Chondrocyte (in vitro differentiated cells): ENCODE data around the gene LILRB2. TPM values are rescaled to one million over a fixed set of nuclear protein-coding genes. Genes with fewer than 3 reads are reported as not detected.
"Not testable (repeated sequence)": the region's sequence is repeated elsewhere in the genome, so short reads cannot be mapped to it uniquely, and the experiment has no call there.

Experiments
- DNase-seq: peaks from one replicate; pipeline ENCODE4 v3.0.0; 2021; ENCODE audit warnings: mixed read lengths, low spot score
- H3K27ac Mint-ChIP-seq: one replicate; pipeline ENCODE4 v1.8.0; 2021; ENCODE audit warnings: mild to moderate bottlenecking, moderate library complexity, mixed read lengths; ENCODE audit not compliant: unreplicated experiment
- H3K27me3 Mint-ChIP-seq: 2 replicates; pipeline ENCODE4 v1.8.0; 2021; ENCODE audit warnings: low read depth, mixed read lengths
- H3K36me3 Mint-ChIP-seq: 2 replicates; pipeline ENCODE4 v1.8.0; 2021; ENCODE audit warnings: low read depth, mixed read lengths
- H3K4me1 Mint-ChIP-seq: 2 replicates; pipeline ENCODE4 v1.8.0; 2021; ENCODE audit warnings: low read depth, mild to moderate bottlenecking, mixed read lengths
- H3K4me3 Mint-ChIP-seq: one replicate; pipeline ENCODE4 v1.8.0; 2021; ENCODE audit warnings: mild to moderate bottlenecking, moderate library complexity, mixed read lengths; ENCODE audit not compliant: unreplicated experiment
- H3K9me3 Mint-ChIP-seq: 2 replicates; pipeline ENCODE4 v1.8.0; 2021; ENCODE audit warnings: low read depth, mixed read lengths
- total RNA-seq: library from RNA; stranded (reverse); gene quantifications from 3 replicates; pipeline ENCODE4 v1.2.1, GENCODE V29; 2021
- TF ChIP-seq, protein P1 (sequence below): fragments of 200-600 bp; sonication (generic); IDR thresholded peaks from 2 replicates; pipeline ENCODE4 v1.5.0; 2021; ENCODE audit warnings: antibody characterized with exemption, mild to moderate bottlenecking, moderate library complexity

LILRB2 gene
- total RNA-seq, 1 donor from 2014 or later = not detected

DNA sequence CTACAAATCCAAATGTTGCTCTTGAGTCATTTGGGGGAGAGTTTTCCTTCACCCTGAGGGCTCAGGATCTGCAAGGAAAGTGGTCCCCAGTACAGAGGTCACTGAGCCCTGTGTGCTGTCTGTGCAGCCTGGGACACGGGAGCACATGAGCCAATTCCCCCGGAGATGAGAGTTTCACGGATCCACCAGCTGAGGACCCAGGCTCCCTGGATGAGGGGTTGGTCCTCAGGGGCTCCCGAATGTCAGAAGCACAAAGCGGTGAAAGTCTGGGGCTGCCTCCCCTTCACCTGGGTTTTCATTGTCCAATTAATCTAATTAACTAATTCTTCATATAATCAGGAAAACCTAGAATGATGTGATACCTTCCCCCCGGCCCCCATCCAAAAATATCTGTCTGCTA is 13.6 kb upstream of the LILRB2 start:
- Mint-ChIP-seq H3K27ac (no peak overlapping the region), H3K4me1 (no peaks in the 10 kb centered on the region), H3K27me3 (peaks cover 7% of the 10 kb centered on the region), H3K36me3 (no peaks in the 10 kb centered on the region), H3K9me3 (peaks cover 14% of the 10 kb centered on the region), H3K4me3 (no peak overlapping the region)
- no peak for DNase-seq
- TF ChIP-seq, protein P1, sequence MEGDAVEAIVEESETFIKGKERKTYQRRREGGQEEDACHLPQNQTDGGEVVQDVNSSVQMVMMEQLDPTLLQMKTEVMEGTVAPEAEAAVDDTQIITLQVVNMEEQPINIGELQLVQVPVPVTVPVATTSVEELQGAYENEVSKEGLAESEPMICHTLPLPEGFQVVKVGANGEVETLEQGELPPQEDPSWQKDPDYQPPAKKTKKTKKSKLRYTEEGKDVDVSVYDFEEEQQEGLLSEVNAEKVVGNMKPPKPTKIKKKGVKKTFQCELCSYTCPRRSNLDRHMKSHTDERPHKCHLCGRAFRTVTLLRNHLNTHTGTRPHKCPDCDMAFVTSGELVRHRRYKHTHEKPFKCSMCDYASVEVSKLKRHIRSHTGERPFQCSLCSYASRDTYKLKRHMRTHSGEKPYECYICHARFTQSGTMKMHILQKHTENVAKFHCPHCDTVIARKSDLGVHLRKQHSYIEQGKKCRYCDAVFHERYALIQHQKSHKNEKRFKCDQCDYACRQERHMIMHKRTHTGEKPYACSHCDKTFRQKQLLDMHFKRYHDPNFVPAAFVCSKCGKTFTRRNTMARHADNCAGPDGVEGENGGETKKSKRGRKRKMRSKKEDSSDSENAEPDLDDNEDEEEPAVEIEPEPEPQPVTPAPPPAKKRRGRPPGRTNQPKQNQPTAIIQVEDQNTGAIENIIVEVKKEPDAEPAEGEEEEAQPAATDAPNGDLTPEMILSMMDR = no peak

DNA sequence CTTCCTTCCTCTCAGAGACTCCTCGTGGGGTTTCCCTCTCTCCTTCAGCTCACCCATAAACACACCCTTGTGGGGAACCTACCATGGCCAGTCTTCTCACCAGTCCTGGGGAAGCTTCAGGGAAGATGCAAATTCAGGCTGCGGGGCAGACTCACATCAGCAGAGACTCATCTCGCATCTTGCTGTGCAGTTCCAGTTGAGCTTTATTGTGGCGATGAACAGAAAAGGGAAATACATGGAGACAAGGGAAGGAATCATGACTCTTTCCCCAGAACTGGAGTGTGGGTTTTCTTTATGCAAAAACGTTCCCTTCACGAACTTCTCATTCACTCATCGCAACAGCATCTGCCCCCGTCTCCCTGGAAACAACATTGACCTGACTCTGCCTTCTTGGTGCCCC is 8.2 kb upstream of the LILRB2 start:
- H3K27me3 Mint-ChIP-seq, H3K27ac Mint-ChIP-seq, DNase-seq, H3K4me3 Mint-ChIP-seq, H3K36me3 Mint-ChIP-seq, H3K4me1 Mint-ChIP-seq: not testable (repeated sequence)
- H3K9me3 Mint-ChIP-seq = peaks cover 11% of the 10 kb centered on the region

DNA sequence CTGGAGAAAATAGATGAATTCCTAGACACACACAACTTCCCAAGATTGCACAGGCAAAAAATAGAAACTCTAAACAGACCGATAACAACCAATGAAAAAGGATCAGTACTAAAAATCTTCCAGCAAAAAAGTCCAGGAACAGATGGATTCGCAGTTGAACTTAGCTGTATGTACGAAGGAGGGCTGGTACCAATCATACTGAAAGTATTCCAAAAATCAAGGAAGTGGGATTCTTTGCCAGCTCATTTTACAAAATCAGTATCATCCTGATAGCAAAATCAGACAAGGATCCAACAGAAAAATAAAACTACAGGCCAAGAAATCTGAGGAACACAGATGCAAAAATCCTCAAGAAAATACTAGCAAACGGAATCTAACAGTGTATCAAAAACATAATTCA is 6.5 kb upstream of the LILRB2 start:
- peaks cover 5% of the 10 kb centered on the region for H3K27me3 Mint-ChIP-seq
- H3K27ac Mint-ChIP-seq = no peak overlapping the region
- no peak overlapping the region for H3K4me3 Mint-ChIP-seq
- TF ChIP-seq, protein P1 = no peak
- DNase-seq = no peak
- H3K36me3 Mint-ChIP-seq = no peaks in the 10 kb centered on the region
- H3K9me3 Mint-ChIP-seq = no peaks in the 10 kb centered on the region
- no peaks in the 10 kb centered on the region for H3K4me1 Mint-ChIP-seq

DNA sequence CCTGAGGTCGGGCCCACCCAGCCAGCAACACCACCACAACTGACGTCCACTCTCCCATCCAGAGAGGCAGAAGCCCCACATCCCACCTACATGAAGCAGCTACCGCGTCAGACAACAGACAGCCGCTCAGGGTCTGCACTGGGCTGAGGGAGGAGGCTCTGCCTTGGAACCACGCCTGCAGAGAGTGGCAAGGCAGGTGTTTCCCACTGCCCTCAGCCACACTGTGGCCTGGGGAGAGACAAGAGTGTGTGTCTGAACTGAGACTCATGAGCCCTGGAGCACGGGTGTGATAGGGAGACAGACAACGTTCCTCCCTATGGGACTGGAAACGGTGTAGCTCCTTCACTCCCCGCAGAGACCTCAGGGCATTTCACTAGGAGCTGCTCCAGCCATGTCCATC is 5.4 kb upstream of the LILRB2 start:
- not testable (repeated sequence) for H3K4me3 Mint-ChIP-seq, H3K36me3 Mint-ChIP-seq, H3K4me1 Mint-ChIP-seq, DNase-seq, H3K27me3 Mint-ChIP-seq, H3K27ac Mint-ChIP-seq, H3K9me3 Mint-ChIP-seq

DNA sequence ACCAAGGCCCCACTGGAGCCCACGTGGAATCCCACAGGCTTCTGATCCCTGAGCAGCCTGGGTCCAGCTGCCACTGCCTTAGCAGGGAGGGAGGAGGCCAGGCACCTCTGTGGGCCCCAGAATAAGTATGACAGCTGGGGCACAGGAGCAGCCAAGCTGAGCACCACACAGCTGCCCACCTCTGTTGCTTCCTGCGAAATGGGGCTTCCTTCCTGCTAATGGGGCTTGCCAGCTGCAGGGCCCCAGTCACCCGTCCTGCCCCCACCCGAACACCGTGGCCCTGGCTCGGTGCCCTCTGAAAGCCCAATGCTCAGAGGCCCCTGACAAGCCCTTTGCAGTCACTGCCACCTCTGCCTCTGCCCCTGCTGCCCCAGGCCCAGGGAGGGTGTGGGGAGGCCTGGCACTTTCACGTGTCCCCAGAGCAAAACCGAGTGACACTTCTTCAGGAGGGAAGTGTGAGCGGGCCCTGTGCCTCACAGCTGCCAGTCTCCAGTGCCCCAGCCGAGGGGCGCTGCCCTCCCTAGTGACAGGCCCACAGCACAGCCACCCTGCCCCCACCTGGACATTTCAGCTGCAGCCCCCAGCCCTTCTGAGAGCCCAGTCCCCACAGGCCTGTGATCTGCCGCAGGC is 4.6 kb upstream of the LILRB2 start:
- not testable (repeated sequence) for H3K9me3 Mint-ChIP-seq, H3K4me1 Mint-ChIP-seq, H3K27me3 Mint-ChIP-seq, H3K27ac Mint-ChIP-seq, DNase-seq, H3K4me3 Mint-ChIP-seq, H3K36me3 Mint-ChIP-seq

DNA sequence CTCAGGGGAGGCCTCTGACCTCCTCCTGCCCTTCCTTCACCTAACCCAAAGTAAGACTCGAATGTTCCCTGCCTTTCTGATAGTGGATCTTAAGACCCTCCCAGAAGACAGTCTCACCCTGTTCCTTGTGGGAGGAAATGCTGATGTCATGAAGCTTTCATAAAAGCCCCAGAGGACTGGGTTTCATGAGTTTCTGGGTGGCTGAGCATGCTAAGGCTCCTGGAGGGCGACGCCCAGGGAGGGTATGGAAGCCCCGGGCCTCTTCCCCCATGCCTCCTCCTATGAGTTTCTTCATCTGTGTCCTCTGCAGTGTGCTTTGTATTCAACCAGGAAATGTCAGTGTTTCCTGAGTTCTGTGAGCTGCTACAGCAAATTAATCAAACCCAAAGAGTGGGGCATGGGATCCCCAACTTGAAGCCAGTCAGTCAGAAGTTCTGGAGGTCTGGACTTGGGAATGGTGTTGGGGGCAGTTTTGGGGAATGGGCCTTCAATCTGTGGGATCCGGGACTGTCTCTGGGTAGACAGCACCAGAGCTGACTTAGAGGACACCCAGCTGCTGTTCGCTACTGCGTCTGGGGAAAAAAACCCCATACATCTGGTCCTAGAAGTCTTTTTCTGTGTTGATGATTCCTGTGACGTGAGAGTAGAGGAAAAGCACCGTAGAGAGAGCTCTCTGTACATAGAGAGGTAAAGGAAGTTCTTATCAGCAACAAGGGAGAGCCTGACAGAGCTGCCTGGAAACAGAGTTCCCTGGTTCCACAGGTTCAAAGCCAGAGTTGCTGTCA is 2.0 kb upstream of the LILRB2 start:
- Mint-ChIP-seq H3K9me3 (no peaks in the 10 kb centered on the region), H3K36me3 (no peaks in the 10 kb centered on the region), H3K27me3 (peaks cover 11% of the 10 kb centered on the region), H3K4me1 (no peaks in the 10 kb centered on the region), H3K27ac (no peak overlapping the region), H3K4me3 (no peak overlapping the region)
- DNase-seq = no peak
- TF ChIP-seq, protein P1 = no peak

DNA sequence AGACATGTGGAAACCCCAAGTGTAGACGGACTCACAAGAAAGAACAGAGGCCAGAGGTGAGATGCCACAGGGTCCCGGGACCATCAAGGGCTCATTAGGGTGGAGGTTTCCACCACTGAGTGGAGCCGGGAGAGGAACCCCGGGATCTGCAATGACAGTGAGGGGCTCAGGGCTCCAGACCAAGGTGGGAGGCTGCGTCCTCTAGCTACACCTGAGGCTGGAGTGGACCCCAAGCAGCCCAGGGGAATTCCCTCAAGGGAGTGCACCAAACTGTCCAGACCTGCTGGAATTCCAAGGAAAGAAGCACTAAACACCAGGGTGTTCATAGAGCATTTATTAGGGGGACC is 792 bp upstream of the LILRB2 start:
- not testable (repeated sequence) for DNase-seq, H3K36me3 Mint-ChIP-seq, H3K9me3 Mint-ChIP-seq, H3K4me1 Mint-ChIP-seq, H3K27ac Mint-ChIP-seq, H3K4me3 Mint-ChIP-seq
- peaks cover 11% of the 10 kb centered on the region for H3K27me3 Mint-ChIP-seq

DNA sequence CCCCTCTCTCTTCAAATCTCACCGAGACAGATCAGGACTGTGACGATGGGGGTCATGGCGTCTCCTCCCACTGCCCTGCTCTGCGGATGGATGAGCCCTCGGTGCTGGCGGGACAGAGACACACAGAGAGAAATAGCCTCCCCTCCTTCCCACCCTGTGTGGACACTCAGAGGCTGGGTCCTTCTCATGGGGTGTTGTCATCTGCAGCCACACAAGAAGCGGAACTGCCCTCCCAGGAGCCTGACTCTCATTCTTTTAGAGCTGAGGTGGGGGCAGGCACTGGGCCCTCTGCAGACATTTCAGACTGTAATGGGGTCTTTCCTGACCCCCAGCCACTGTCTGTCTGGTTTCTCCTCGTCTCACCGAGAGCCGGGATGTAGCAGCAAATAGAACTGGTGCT is 469 bp downstream of the LILRB2 start:
- DNase-seq, H3K4me1 Mint-ChIP-seq, H3K9me3 Mint-ChIP-seq, H3K4me3 Mint-ChIP-seq, H3K27ac Mint-ChIP-seq, H3K36me3 Mint-ChIP-seq: not testable (repeated sequence)
- H3K27me3 Mint-ChIP-seq = peaks cover 16% of the 10 kb centered on the region

DNA sequence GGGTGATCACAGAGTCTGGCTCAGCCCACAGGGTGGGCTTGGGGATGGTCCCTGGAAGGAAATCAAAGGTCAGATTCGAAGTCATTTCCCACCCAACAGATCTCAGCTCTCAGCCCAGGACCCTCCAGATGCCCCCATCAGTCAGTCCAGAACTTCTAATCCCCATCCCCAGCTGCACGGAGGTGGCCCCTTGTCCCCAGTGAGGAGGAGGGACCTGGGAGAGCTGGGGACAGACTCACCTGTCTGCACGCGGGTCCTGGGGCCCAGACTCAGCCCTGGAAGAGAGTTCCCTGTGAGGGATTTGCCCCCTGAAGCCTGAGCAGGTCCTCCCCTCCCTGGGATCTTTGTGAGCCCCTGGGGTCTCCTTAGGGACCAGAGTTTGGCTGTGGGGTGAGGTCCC is 885 bp downstream of the LILRB2 start:
- peaks cover 20% of the 10 kb centered on the region for H3K27me3 Mint-ChIP-seq
- not testable (repeated sequence) for DNase-seq, H3K27ac Mint-ChIP-seq, H3K4me1 Mint-ChIP-seq, H3K4me3 Mint-ChIP-seq, H3K9me3 Mint-ChIP-seq, H3K36me3 Mint-ChIP-seq
